Adipocyte (in vitro differentiated cells): ENCODE data around the gene SEC31B.
A peak's percentile ranks its signal among the peaks of the same experiment; 100 is the strongest.

Experiments used
- DNase-seq: peaks from one replicate; pipeline ENCODE4 v3.0.0-alpha.2; 2015; ENCODE audit warnings: low read depth
- H3K27me3 ChIP-seq: replicated peaks from 2 replicates; pipeline ENCODE4 v1.7.0; 2013; ENCODE audit warnings: mild to moderate bottlenecking, low read length, moderate library complexity; ENCODE audit not compliant: control insufficient read depth, insufficient read depth
- H3K36me3 ChIP-seq: 2 replicates; pipeline ENCODE4 v1.7.0; 2013; ENCODE audit warnings: low read length, mild to moderate bottlenecking, moderate library complexity; ENCODE audit not compliant: control insufficient read depth, insufficient read depth, severe bottlenecking
- H3K4me1 ChIP-seq: 2 replicates; pipeline ENCODE4 v1.7.0; 2013; ENCODE audit warnings: mild to moderate bottlenecking, low read length, moderate library complexity; ENCODE audit not compliant: control insufficient read depth, insufficient read depth
- H3K4me3 ChIP-seq: 2 replicates; pipeline ENCODE4 v1.7.0; 2013; ENCODE audit warnings: mild to moderate bottlenecking, low read length, moderate library complexity
- H3K9ac ChIP-seq: 2 replicates; pipeline ENCODE4 v1.7.0; 2013; ENCODE audit warnings: mild to moderate bottlenecking, low read length, moderate library complexity
- H3K9me3 ChIP-seq: 2 replicates; pipeline ENCODE4 v1.7.0; 2013; ENCODE audit warnings: mild to moderate bottlenecking, low read length, moderate library complexity; ENCODE audit not compliant: control insufficient read depth

SEC31B gene

DNA sequence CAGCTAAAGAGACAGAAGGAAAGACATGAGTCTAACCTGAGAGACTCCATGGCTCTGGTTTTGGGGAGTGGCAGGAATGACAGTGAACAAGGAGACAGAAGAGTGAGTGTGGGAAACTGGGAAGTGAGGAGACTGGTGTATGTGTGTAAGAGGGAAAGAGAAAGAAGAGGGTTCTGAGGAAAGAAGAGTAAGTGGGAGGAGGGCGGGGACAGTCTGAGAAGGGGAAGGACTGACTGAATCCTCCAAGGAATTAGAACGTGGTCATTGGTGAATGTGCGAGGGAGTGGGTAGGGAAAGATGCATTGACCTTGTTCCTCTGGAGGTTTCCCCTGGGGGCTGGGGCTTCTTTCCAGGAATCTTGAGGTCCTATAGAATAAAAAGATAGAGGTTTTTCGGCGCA lies 30.3 kb downstream of the SEC31B start:
- DNase-seq: no peak
- Histone ChIP-seq H3K4me3 (no peak overlapping the region), H3K36me3 (peaks cover 22% of the 10 kb centered on the region), H3K9ac (no peak overlapping the region), H3K4me1 (no peaks in the 10 kb centered on the region), H3K9me3 (no peaks in the 10 kb centered on the region), H3K27me3 (peaks cover 20% of the 10 kb centered on the region)

DNA sequence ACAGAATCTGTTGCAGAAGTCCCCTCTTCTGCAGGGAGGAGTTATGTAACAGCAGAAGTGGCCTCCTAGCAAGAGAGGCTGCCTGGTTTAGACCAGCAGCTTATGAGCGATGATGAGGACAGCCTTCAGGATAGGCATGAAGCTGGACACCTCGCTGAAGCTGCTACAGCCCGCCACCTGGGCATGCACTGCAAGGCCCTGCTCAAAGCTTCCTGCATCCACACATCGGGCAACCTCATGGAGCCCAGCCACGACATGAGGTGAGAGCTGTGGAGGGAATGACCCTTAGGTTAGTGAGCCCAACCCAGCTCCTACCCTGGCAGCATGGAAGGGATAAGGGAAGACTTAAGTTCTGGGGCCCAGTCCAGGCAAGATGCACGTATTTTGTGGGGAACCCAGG lies 32.1 kb downstream of the SEC31B start:
- Histone ChIP-seq H3K9ac (no peak overlapping the region), H3K4me1 (peaks cover 3% of the 10 kb centered on the region), H3K4me3 (no peak overlapping the region), H3K9me3 (no peaks in the 10 kb centered on the region), H3K36me3 (peaks cover 22% of the 10 kb centered on the region), H3K27me3 (peaks cover 38% of the 10 kb centered on the region)
- DNase-seq: no peak

DNA sequence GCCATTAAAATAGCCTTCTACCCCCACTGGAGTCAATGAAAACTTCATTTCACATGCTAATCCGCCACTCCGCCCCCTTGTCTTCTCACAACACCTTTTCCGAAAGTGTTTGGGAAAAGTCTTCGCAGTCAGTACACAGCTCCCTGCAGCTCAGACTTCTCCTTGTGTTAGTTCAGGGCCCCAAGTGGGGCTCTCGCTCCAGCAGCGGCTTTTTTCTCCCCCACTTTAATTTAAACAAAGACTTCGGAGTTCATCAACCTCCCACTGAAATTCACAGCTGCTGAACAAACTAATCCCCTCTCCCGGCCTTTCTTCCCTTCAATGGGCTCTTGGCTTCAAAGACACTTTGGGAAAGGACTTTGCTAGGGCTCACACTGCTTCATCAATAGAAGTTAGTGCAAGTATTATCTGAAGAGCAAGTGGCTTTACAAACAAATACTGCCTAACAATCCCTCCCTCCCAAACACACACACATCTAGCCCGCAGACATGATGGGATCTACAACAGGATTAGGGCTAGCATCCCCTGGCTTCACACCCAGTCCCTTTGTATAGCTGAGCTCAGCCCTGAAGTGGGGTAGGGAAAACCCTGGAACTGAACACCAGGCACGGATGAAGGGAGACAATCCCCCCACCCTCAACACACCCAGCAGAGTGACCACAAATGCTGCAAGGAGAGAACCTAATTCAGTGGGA lies 33.7 kb downstream of the SEC31B start:
- no peak overlapping the region for H3K4me3 ChIP-seq
- no peak for DNase-seq
- H3K27me3 ChIP-seq: peaks cover 41% of the 10 kb centered on the region

DNA sequence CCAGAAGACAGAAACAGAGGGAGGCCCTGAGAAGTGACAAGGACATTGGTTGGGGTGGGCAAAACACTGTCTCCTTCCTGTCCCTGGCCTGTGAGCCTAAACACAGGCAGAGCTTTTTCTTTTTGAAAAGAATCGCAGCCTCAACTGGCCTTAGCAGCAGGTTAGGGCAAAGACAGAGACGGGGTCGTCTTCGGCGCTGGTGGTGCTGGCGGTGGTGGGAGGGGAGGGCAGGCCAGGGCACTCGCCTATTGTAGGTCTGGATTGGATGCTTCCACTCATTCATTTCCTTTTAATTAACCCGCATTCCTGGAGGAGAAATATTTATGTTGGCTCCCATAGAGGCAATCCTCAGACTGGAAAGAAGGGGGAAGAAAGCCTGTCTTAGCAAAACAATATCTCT lies 34.3 kb downstream of the SEC31B start:
- peaks cover 13% of the 10 kb centered on the region for H3K4me1 ChIP-seq

More for the DNA sequence above, 33.7 kb downstream of the SEC31B start:
- H3K9me3 ChIP-seq: no peaks in the 10 kb centered on the region
- peaks cover 13% of the 10 kb centered on the region for H3K4me1 ChIP-seq
- peaks cover 22% of the 10 kb centered on the region for H3K36me3 ChIP-seq
- H3K9ac ChIP-seq: no peak overlapping the region

DNA sequence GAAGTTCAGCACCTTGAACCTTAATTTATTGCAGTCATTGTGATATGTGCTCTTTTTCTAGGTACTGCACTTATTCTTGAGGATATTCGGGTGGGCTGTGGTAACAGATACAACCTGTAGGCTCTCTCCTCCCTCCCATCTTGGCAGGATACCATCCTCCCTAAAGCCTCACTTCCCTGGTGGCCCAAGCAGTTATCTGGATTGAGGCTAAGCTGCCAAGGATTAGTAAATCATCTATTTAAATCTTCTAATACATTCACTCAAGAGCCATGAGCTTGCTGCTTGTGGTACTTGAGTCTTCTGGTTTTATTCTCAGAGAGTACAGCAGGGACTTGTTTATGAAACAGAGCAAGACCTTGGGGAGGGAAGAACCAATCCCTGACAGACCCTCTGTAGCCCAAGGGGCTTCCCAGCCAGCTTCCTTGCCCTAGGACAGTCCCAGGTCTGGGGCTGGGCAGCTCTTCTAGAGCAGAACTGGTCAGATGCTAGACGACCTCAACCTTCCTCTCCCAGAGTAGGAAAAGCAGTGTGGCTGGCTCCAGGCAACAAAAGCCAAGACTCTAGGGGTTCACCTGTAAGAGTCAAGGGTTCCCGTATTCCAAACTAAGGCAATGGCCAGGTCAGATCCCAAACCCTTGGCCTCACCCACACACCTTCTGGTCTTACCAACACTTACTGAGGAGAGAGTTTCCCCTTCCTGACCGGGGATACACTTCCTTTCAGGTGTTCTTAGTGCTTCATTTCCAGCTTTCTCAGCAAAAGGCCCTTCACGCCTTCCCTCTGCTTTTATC lies 35.6 kb downstream of the SEC31B start:
- Histone ChIP-seq H3K27me3 (peaks cover 59% of the 10 kb centered on the region), H3K9me3 (no peaks in the 10 kb centered on the region), H3K4me3 (no peak overlapping the region), H3K36me3 (peaks cover 11% of the 10 kb centered on the region), H3K4me1 (peaks cover 13% of the 10 kb centered on the region), H3K9ac (no peak overlapping the region)
- DNase-seq: no peak

More for the DNA sequence above, 34.3 kb downstream of the SEC31B start:
- H3K9ac ChIP-seq: no peak overlapping the region
- H3K9me3 ChIP-seq: no peaks in the 10 kb centered on the region
- peaks cover 22% of the 10 kb centered on the region for H3K36me3 ChIP-seq
- DNase-seq: no peak
- H3K27me3 ChIP-seq: peaks cover 46% of the 10 kb centered on the region
- no peak overlapping the region for H3K4me3 ChIP-seq

DNA sequence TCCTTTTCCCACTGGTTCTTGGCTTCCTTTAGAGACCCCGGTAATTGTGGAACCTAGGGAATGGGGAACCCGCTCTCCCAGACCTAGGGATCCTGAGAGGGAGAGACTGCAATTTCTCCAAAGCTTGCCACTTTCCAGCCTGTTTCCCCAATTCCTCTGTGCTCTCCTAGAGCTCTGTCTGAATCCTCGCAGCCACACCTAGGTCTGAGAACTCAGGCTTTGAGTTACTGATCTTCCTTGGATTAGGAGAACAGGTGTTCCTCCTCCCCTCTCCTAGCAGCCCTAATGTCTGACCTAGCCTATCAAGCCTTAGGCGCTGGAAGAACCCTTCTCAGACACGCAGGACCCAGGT lies 36.9 kb downstream of the SEC31B start:
- peaks cover 7% of the 10 kb centered on the region for H3K36me3 ChIP-seq
- no peak overlapping the region for H3K9ac ChIP-seq
- H3K4me3 ChIP-seq: peak overlapping the region; percentile 72
- H3K27me3 ChIP-seq: peaks cover 69% of the 10 kb centered on the region
- DNase-seq: no peak
- no peaks in the 10 kb centered on the region for H3K9me3 ChIP-seq
- peaks cover 13% of the 10 kb centered on the region for H3K4me1 ChIP-seq

DNA sequence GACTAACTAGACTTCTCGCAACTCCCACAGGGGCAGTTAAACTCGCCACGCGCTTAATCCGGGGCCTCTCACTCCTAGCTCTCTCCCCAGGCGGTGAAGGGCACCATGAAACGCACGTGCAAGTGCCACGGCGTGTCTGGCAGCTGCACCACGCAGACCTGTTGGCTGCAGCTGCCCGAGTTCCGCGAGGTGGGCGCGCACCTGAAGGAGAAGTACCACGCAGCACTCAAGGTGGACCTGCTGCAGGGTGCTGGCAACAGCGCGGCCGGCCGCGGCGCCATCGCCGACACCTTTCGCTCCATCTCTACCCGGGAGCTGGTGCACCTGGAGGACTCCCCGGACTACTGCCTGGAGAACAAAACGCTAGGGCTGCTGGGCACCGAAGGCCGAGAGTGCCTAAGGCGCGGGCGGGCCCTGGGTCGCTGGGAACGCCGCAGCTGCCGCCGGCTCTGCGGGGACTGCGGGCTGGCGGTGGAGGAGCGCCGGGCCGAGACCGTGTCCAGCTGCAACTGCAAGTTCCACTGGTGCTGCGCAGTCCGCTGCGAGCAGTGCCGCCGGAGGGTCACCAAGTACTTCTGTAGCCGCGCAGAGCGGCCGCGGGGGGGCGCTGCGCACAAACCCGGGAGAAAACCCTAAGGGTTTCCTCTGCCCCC lies 37.4 kb downstream of the SEC31B start:
- no peak overlapping the region for H3K9ac ChIP-seq
- H3K4me1 ChIP-seq: peaks cover 13% of the 10 kb centered on the region
- peak; percentile 86 for DNase-seq
- no peaks in the 10 kb centered on the region for H3K9me3 ChIP-seq
- peaks cover 69% of the 10 kb centered on the region for H3K27me3 ChIP-seq
- H3K36me3 ChIP-seq: peaks cover 2% of the 10 kb centered on the region
- H3K4me3 ChIP-seq: peak overlapping the region; percentile 72

DNA sequence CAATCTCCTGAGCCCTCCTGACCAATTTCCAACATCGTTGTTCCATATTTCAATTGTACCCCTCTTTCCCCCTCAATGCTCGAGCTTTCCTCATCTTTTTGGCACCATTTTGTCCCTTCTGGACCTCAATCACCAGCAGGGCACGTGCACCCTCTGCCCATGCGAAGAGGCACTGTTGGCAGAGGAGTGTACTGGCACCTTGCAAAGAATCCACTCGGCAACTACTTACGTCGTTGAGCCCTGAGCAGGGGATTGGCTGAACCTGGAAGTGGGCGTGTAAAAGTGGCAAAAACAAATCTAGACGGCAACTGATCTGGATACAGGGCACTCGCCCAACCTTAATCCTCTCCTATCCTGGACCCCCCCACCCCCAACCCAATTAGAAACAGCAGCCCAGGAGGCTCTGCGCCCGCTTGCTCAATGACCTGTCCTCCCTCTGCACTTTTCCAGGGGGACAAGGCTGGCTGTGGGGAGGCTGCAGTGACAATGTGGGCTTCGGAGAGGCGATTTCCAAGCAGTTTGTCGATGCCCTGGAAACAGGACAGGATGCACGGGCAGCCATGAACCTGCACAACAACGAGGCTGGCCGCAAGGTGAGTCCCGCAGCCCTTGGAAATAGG lies 38.1 kb downstream of the SEC31B start:
- Histone ChIP-seq H3K36me3 (no peaks in the 10 kb centered on the region), H3K4me1 (peaks cover 13% of the 10 kb centered on the region), H3K4me3 (peak overlapping the region; percentile 72), H3K9me3 (no peaks in the 10 kb centered on the region), H3K27me3 (peaks cover 68% of the 10 kb centered on the region), H3K9ac (no peak overlapping the region)
- DNase-seq: peak; percentile 93

DNA sequence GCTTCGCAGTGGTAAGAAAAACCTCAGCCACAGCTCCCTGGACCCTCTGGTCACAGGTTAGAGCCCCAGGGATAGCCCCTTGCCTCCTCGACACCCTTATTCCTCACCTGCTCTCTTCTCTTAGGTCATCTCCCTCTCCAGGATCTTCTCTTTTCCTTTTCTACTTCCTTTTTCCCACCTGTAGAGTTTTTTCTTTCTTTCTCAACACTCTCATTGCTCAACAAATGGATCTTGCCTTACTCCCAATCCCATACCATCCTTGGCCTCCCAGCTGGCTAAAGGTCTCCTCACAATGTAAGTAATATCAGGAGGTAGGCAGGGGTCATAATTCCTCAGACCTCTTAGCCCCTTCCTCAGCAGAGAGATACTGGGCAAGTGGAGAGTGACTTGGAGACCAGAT lies 39.7 kb downstream of the SEC31B start:
- H3K27me3 ChIP-seq: peaks cover 54% of the 10 kb centered on the region

DNA sequence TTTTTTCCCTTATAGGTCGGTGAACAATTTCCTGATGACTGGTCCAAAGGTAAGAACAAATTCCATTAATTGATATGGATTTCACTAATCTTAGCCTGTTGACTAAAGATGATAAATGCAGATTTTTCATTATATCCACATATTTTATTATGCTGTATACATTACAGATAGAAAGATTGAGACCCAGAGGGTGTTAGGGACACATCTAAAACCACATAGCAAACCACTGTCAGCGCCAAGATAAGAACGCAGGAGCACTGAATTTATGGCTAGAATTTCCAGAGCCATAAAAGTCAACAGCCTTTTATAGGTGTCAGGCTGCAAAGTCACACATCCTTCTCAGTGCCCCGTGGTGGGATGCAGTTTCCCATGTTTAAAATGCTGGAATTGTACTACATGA lies 40.6 kb downstream of the SEC31B start:
- Histone ChIP-seq H3K9me3 (no peaks in the 10 kb centered on the region), H3K4me3 (no peak overlapping the region), H3K9ac (no peak overlapping the region), H3K4me1 (peaks cover 13% of the 10 kb centered on the region), H3K36me3 (no peaks in the 10 kb centered on the region), H3K27me3 (peaks cover 45% of the 10 kb centered on the region)
- no peak for DNase-seq

More for the DNA sequence above, 39.7 kb downstream of the SEC31B start:
- Histone ChIP-seq H3K4me3 (no peak overlapping the region), H3K4me1 (peaks cover 13% of the 10 kb centered on the region), H3K9ac (no peak overlapping the region), H3K36me3 (no peaks in the 10 kb centered on the region), H3K9me3 (no peaks in the 10 kb centered on the region)
- no peak for DNase-seq

DNA sequence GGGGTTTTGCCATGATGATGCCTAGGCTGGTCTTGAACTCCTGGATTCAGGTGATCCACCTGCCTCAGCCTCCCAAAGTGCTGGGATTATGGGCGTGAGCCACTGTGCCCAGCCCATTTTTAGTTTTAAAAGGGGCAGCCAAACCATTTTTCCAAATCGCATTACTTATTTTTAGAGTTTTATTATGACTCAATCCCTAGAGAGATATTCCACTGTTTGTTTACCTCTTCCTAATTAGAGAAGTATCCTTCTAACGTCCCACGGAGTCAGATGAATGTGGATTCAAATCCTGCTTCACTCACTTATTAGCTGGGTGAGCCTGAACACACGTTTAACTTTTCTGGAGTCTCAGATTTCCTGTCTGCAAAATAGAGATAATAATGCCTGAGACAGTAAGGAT lies 41.7 kb downstream of the SEC31B start:
- Histone ChIP-seq H3K4me3 (no peak overlapping the region), H3K27me3 (peaks cover 40% of the 10 kb centered on the region)

More for the DNA sequence above, 41.7 kb downstream of the SEC31B start:
- Histone ChIP-seq H3K9ac (no peak overlapping the region), H3K9me3 (no peaks in the 10 kb centered on the region), H3K36me3 (no peaks in the 10 kb centered on the region), H3K4me1 (peaks cover 13% of the 10 kb centered on the region)
- no peak for DNase-seq
